HCT116 (cell line): ENCODE data around the gene TANC1. TPM values are rescaled to one million over a fixed set of nuclear protein-coding genes. Genes with fewer than 3 reads are reported as not detected.

Experiments used
- ATAC-seq: fragments of 200-7000 bp; cut with Tn5 transposase; 2 replicates; pipeline ENCODE4 v1.9.1; 2020; ENCODE audit warnings: mild to moderate bottlenecking, moderate library complexity
- BruUV-seq: library from RNA; stranded (reverse); fragments of 400-500 nt; replicated peaks from 2 replicates; lab custom pipeline; 2021; lab: Mats Ljungman, UMichigan
- CTCF ChIA-PET: fragments of 300-600 bp; sonication (Branson Sonifier 250); formaldehyde crosslinking; loops from one replicate; lab custom pipeline; 2021; ENCODE audit warnings: antibody characterized with exemption; lab: Charles Lee
- POLR2A ChIA-PET: fragments of 300-600, 350-600 bp; sonication (Branson Sonifier 250); formaldehyde crosslinking; loops from one replicate; lab custom pipeline; 2021; ENCODE audit warnings: antibody characterized with exemption; lab: Charles Lee
- RAD21 ChIA-PET, 2 experiments: fragments of 300-600 bp; sonication (Branson Sonifier 250); formaldehyde crosslinking; loops; one replicate each; lab custom pipeline; 2023; ENCODE audit warnings: low total read pairs in 2 of 2; ENCODE audit not compliant: uncharacterized antibody in 2 of 2, unreplicated experiment in 2 of 2, low non-redundant PET in 1 of 2; lab: Charles Lee
- DNase-seq: peaks from one replicate; pipeline ENCODE4 v3.0.0-alpha.2; 2010; ENCODE audit warnings: low read depth, low spot score
- H2AFZ ChIP-seq: fragments of 200-600 bp; shearing (Covaris generic), sonication (generic); 2 replicates; pipeline ENCODE4 v1.6.1; 2017; ENCODE audit warnings: low read depth, mixed run types, mixed read lengths, antibody characterized with exemption, low read length; ENCODE audit not compliant: poor library complexity, severe bottlenecking
- H3K27ac ChIP-seq: 2 replicates; pipeline ENCODE4 v1.5.1; 2012; ENCODE audit warnings: low read depth, low read length
- H3K27me3 ChIP-seq: fragments of 200-600 bp; sonication (generic); 2 replicates; pipeline ENCODE4 v1.6.1; 2016; ENCODE audit warnings: mixed run types, low read length, mixed read lengths; ENCODE audit not compliant: insufficient read depth
- H3K36me3 ChIP-seq, 2 experiments: fragments of 200-500 bp in 1 of 2; fragments of 200-600 bp in 1 of 2; sonication (Bioruptor generic) in 1 of 2; sonication (generic) in 1 of 2; 2 replicates each; pipeline versions ENCODE4 v1.5.1 to v1.6.1; 2014 to 2016; ENCODE audit warnings: low read length in 2 of 2, inconsistent platforms in 1 of 2, mixed read lengths in 1 of 2, mixed run types in 1 of 2; ENCODE audit not compliant: insufficient read depth in 2 of 2, control insufficient read depth in 1 of 2
- H3K4me1 ChIP-seq, 2 experiments: fragments of 200-600 bp in 1 of 2; sonication (generic) in 1 of 2; 2 replicates each; pipeline versions ENCODE4 v1.5.1 to v1.6.1; 2012 to 2017; ENCODE audit warnings: low read length in 2 of 2, inconsistent platforms in 1 of 2, mild to moderate bottlenecking in 1 of 2, mixed read lengths in 1 of 2, mixed run types in 1 of 2, moderate library complexity in 1 of 2; ENCODE audit not compliant: insufficient read depth in 2 of 2, control insufficient read depth in 1 of 2
- H3K4me2 ChIP-seq: fragments of 200-600 bp; sonication (generic); 2 replicates; pipeline ENCODE4 v1.6.1; 2017; ENCODE audit warnings: mixed run types, low read length, mixed read lengths
- H3K4me3 ChIP-seq, 2 experiments: fragments of 200-600 bp in 1 of 2; sonication (generic) in 1 of 2; replicated peaks in 1 of 2; 2 replicates each; pipeline ENCODE4 v1.5.1; 2011 to 2016; ENCODE audit warnings: low read length in 2 of 2, control low read depth in 1 of 2, low read depth in 1 of 2, mild to moderate bottlenecking in 1 of 2, mixed read lengths in 1 of 2, mixed run types in 1 of 2
- H3K79me2 ChIP-seq: fragments of 200-600 bp; sonication (generic); 2 replicates; pipeline ENCODE4 v1.6.1; 2017; ENCODE audit warnings: mild to moderate bottlenecking, mixed run types, low read length, moderate library complexity, mixed read lengths; ENCODE audit not compliant: insufficient read depth
- H3K9ac ChIP-seq: fragments of 200-600 bp; sonication (generic); 2 replicates; pipeline ENCODE4 v1.6.1; 2016; ENCODE audit warnings: low read length, mixed read lengths
- H3K9me2 ChIP-seq: fragments of 200-600 bp; sonication (generic), shearing (Covaris generic); 2 replicates; pipeline ENCODE4 v1.6.1; 2017; ENCODE audit warnings: mixed run types, mild to moderate bottlenecking, moderate library complexity; ENCODE audit not compliant: insufficient read depth
- H3K9me3 ChIP-seq, 2 experiments: fragments of 200-500 bp in 1 of 2; fragments of 200-600 bp in 1 of 2; sonication (Bioruptor generic) in 1 of 2; sonication (generic) in 1 of 2; 2 replicates each; pipeline ENCODE4 v1.6.1; 2014 to 2017; ENCODE audit warnings: low read length in 2 of 2, mixed read lengths in 2 of 2, inconsistent platforms in 1 of 2, low read depth in 1 of 2, mild to moderate bottlenecking in 1 of 2, mixed run types in 1 of 2, moderate library complexity in 1 of 2; ENCODE audit not compliant: control insufficient read depth in 1 of 2, insufficient read depth in 1 of 2
- H4K20me1 ChIP-seq: fragments of 200-600 bp; sonication (generic), shearing (Covaris generic); 2 replicates; pipeline ENCODE4 v1.6.1; 2017; ENCODE audit warnings: mixed run types, mild to moderate bottlenecking, moderate library complexity; ENCODE audit not compliant: insufficient read depth
- ATF3 ChIP-seq: IDR thresholded peaks from 2 replicates; pipeline ENCODE4 v1.6.1; 2012
- CBX3 ChIP-seq: IDR thresholded peaks from 2 replicates; pipeline ENCODE4 v1.6.1; 2012; ENCODE audit warnings: low read depth
- CEBPB ChIP-seq: IDR thresholded peaks from 2 replicates; pipeline ENCODE4 v1.6.1; 2012; ENCODE audit warnings: low read depth
- CTCF ChIP-seq, 3 experiments: fragments of 200-600 bp in 1 of 3; sonication (generic) in 1 of 3; IDR thresholded peaks in 2 of 3; conservative IDR thresholded peaks in 1 of 3; 2 replicates each; pipeline ENCODE4 v1.5.1; 2012 to 2017; ENCODE audit warnings: low read depth in 2 of 3, low read length in 2 of 3, antibody characterized with exemption in 1 of 3, borderline replicate concordance in 1 of 3, control low read depth in 1 of 3, mild to moderate bottlenecking in 1 of 3, mixed read lengths in 1 of 3, mixed run types in 1 of 3, moderate library complexity in 1 of 3; ENCODE audit not compliant: insufficient read depth in 1 of 3
- EGR1 ChIP-seq: IDR thresholded peaks from 2 replicates; pipeline ENCODE4 v1.6.1; 2012; ENCODE audit warnings: low read depth
- EZH2 ChIP-seq: fragments of 200-600 bp; sonication (generic); IDR thresholded peaks from 2 replicates; pipeline ENCODE4 v1.6.1; 2017; ENCODE audit warnings: antibody characterized with exemption, mixed run types
- JUND ChIP-seq: IDR thresholded peaks from 2 replicates; pipeline ENCODE4 v1.6.1; 2012
- MAX ChIP-seq: IDR thresholded peaks from 2 replicates; pipeline ENCODE4 v1.6.1; 2012
- POLR2AphosphoS5 ChIP-seq: IDR thresholded peaks from 2 replicates; pipeline ENCODE4 v1.6.1; 2011; ENCODE audit warnings: mild to moderate bottlenecking, low read depth, low read length, moderate library complexity
- RAD21 ChIP-seq: IDR thresholded peaks from 2 replicates; pipeline ENCODE4 v1.6.1; 2012; ENCODE audit warnings: low read depth, mild to moderate bottlenecking
- SIN3A ChIP-seq: IDR thresholded peaks from 2 replicates; pipeline ENCODE4 v1.6.1; 2012; ENCODE audit warnings: low read depth
- SRF ChIP-seq: IDR thresholded peaks from 2 replicates; pipeline ENCODE4 v1.6.1; 2012; ENCODE audit warnings: low read depth
- YY1 ChIP-seq: IDR thresholded peaks from 2 replicates; pipeline ENCODE4 v1.6.1; 2011; ENCODE audit warnings: low read length, low read depth, moderate library complexity, mild to moderate bottlenecking; ENCODE audit not compliant: insufficient replicate concordance; ENCODE audit errors: extremely low read depth
- ZBTB33 ChIP-seq: IDR thresholded peaks from 2 replicates; pipeline ENCODE4 v1.6.1; 2011; ENCODE audit warnings: mild to moderate bottlenecking, low read length, moderate library complexity; ENCODE audit not compliant: insufficient replicate concordance; ENCODE audit errors: extremely low read depth
- ZFX ChIP-seq: fragments of 450-650 bp; IDR thresholded peaks from 2 replicates; pipeline ENCODE4 v1.6.1; 2017
- ZNF274 ChIP-seq: fragments of 200-500 bp; sonication (Bioruptor generic); IDR thresholded peaks from 2 replicates; pipeline ENCODE4 v1.6.1; 2014; ENCODE audit warnings: mild to moderate bottlenecking, low read depth, low read length, inconsistent platforms
- intact Hi-C: fragments of 100-400 bp; cut with micrococcal nuclease; formaldehyde crosslinking; loops from 2 replicates; pipeline ENCODE4 v1.10.0; 2022
- total RNA-seq: library from RNA; stranded (reverse); gene quantifications from one replicate; pipeline ENCODE4 v1.2.1, GENCODE V29; 2021; ENCODE audit not compliant: unreplicated experiment

The TANC1 gene
- total RNA-seq, 1 experiment from 2014 or later = 15.1 TPM

- TF ChIP-seq JUND (no peak), ZBTB33 (no peak), ZNF274 (no peak), YY1 (no peak), ATF3 (no peak), CEBPB (no peak), RAD21 (no peak), SRF (no peak), SIN3A (no peak), CTCF (IDR thresholded peaks at IDR 0.05 in 2 of 3, conservative IDR thresholded peaks at IDR 0.05 in 1 of 3; ENCODE audit: borderline replicate concordance in 1 of 3, insufficient read depth in 1 of 3, low read depth in 2 of 3, low read length in 2 of 3) (no peak), POLR2AphosphoS5 (no peak), MAX (no peak), CBX3 (no peak), EZH2 (no peak), EGR1 (no peak), ZFX (no peak)
- no peaks in the 10 kb centered on the region for H3K27me3 ChIP-seq
- no peaks in the 10 kb centered on the region for H3K9me2 ChIP-seq
- H3K9me3 ChIP-seq = no peaks in the 10 kb centered on the region
- ATAC-seq (no peak), DNase-seq (no peak)
- H3K4me1 ChIP-seq = no peaks in the 10 kb centered on the region
- ChIA-PET POLR2A (no interaction called here), RAD21 (no interaction called here), CTCF (no interaction called here)
- no peak overlapping the region for H3K27ac ChIP-seq
- no peaks in the 10 kb centered on the region for H4K20me1 ChIP-seq
- no peak overlapping the region for H3K4me2 ChIP-seq
- H3K4me3 ChIP-seq = no peak overlapping the region
- no peak overlapping the region for H3K9ac ChIP-seq
- intact Hi-C loops = no loop called here
- no peaks in the 10 kb centered on the region for H3K79me2 ChIP-seq
- no peak overlapping the region for H2AFZ ChIP-seq
- no TSS peak for BruUV-seq
- no peaks in the 10 kb centered on the region for H3K36me3 ChIP-seq
Measured at GRCh38 chr2:159213296-159213695, 244.9 kb downstream of the TANC1 start.
